ENCODE results near the gene ASAH2. TPM values are rescaled to one million over a fixed set of nuclear protein-coding genes. Genes with fewer than 3 reads are reported as not detected.
"Not testable (repeated sequence)": the region's sequence is repeated elsewhere in the genome, so short reads cannot be mapped to it uniquely, and the experiment has no call there.

The ASAH2 gene
- total RNA-seq, 4 donors from 2014 or later, result under 0.01 to 1.5 (median 0.66) TPM; not detected in 1

DNA sequence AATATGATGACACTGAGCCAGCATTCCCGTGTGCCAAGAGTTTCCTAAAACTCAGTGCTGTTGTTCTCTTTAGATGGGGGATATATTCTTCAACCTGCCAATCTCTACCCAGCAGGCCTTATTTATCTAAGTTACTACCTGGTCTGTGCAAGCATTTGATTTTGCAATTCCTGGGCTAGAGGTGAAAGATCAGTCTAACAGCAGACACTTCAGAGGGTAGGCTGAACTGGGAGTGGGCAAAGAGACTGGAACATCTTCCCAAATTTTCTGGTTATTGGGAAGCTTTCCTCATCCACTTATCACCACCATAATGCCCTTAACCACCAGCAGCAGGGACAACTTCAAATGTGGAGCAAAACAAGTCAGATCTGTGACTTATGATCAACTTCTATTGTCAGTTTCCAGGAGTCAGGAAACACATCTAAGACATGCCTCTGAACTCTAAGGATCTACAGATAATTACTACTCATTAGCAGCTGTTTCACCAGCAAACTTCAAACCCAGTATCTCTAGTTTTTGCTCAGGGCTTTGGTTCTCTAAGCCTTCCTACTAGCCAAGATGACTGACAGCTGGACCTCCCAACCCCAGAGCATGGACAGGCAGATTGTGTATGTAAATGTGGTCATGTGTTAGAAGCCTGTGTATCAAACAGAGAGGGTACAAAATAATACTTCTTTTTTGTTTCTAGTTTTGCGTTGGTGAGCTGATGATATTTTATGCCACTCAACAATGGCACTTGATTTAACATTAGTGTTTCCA is 1.0 kb downstream of the ASAH2 start:
- WGBS, 2 donors, result 77 to 86% methylated on average over 2 of the region's 2 CpGs
- Histone ChIP-seq H3K4me1 (no peaks in the 10 kb centered on the region), H3K27me3 (peaks cover 0 to 3% of the 10 kb centered on the region in 2 donors), H3K36me3 (no peaks in the 10 kb centered on the region), H3K9me3 (no peaks in the 10 kb centered on the region), H3K4me3 (no peak overlapping the region), H3K27ac (no peak overlapping the region)
- TF ChIP-seq CTCF (IDR thresholded peaks at IDR 0.05), result no peak
- TF ChIP-seq EP300 (IDR thresholded peaks at IDR 0.05), result no peak
- no peak for TF ChIP-seq POLR2A (IDR thresholded peaks at IDR 0.05)
- DNase-seq (ENCODE audit: low spot score in 2 of 2), result no peak

DNA sequence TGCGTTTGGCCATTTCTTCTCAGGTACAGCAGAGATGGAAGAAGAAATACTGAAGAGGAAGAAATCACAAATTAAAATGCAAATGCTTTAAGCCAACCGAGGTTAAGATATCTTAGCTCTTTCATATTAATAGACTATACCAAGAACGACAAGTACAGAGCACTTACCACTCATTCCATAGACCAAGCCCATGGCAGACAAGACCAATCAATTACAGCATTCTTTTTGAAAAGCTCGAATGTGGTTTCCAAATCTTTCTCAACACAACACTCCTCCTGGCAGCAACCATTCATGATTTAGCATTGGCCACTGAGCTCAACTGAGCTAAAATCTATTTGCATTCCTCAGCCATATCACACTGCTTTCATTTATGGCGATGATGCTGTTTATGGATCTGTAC is 2.7 kb downstream of the ASAH2 start:
- Histone ChIP-seq H3K9me3 (no peaks in the 10 kb centered on the region), H3K4me3 (no peak overlapping the region), H3K27ac (no peak overlapping the region), H3K36me3 (no peaks in the 10 kb centered on the region), H3K27me3 (peaks cover 0 to 3% of the 10 kb centered on the region in 2 donors), H3K4me1 (no peaks in the 10 kb centered on the region)
- WGBS, 2 donors, result 81 to 83% methylated on average over 5 of the region's 5 CpGs
- no peak for DNase-seq (ENCODE audit: low spot score in 2 of 2)
- TF ChIP-seq EP300 (IDR thresholded peaks at IDR 0.05), result no peak
- no peak for TF ChIP-seq POLR2A (IDR thresholded peaks at IDR 0.05)
- no peak for TF ChIP-seq CTCF (IDR thresholded peaks at IDR 0.05)

- no peak overlapping the region for H3K4me3 ChIP-seq
- TF ChIP-seq CTCF (IDR thresholded peaks at IDR 0.05), result no peak
- no peak for TF ChIP-seq EP300 (IDR thresholded peaks at IDR 0.05)
- TF ChIP-seq POLR2A (IDR thresholded peaks at IDR 0.05), result no peak
- no peaks in the 10 kb centered on the region for H3K36me3 ChIP-seq
- H3K4me1 ChIP-seq, result no peaks in the 10 kb centered on the region
- WGBS, 2 donors, result 27 to 47% methylated on average over 3 of the region's 3 CpGs
- no peak for DNase-seq (ENCODE audit: low spot score in 2 of 2)
- H3K9me3 ChIP-seq, result no peaks in the 10 kb centered on the region
- H3K27me3 ChIP-seq, result peaks cover 0 to 2% of the 10 kb centered on the region in 2 donors
- no peak overlapping the region for H3K27ac ChIP-seq
These were observed 3.3 kb downstream of the ASAH2 start for GRCh38 chr10:50248062-50248461.

DNA sequence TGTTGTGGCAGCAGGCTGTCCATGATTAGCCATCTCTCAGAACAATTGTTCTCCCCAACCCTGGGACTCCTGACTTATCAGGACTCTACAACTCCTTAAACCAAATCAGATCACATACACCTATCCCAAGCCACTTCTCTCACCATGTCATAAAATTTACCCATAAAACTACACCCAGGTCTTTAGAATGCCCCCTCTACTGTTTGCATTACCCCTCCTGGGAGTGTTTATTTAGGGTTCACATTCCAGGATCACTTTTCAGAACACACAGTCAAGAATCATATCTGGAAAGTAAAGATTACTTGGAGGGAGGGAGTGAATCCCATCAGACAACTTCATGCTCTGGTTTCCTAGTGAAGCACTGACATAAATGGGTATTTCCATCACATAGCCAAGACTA is 7.1 kb downstream of the ASAH2 start:
- TF ChIP-seq POLR2A (IDR thresholded peaks at IDR 0.05) (no peak), CTCF (IDR thresholded peaks at IDR 0.05) (no peak), EP300 (IDR thresholded peaks at IDR 0.05) (no peak)
- Histone ChIP-seq H3K4me1 (no peaks in the 10 kb centered on the region), H3K9me3 (peaks cover 0 to 3% (median 0%) of the 10 kb centered on the region in 4 donors), H3K36me3 (no peaks in the 10 kb centered on the region), H3K27me3 (no peaks in the 10 kb centered on the region), H3K27ac (no peak overlapping the region), H3K4me3 (no peak overlapping the region)
- no peak for DNase-seq (ENCODE audit: low spot score in 2 of 2)

DNA sequence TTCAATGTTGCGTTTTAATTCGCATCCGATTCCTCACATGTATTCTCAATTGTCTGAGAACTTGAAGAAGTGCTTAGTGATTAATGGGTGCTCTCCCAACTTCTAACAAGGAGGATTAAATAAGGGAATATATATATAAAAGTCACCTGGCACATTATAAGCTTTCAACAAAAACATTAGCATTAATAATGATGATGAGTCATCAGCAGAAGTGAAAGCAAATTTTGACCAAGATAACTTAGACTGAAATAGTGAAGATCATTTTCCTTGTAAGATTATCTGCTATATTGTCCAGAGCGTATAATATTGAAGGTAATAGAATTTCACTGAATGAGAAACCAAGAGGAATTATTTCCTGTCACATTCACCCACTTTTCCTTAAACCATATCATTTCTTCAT is 8.5 kb downstream of the ASAH2 start:
- no peaks in the 10 kb centered on the region for H3K36me3 ChIP-seq
- no peak for DNase-seq (ENCODE audit: low spot score in 2 of 2)
- no peak for TF ChIP-seq EP300 (IDR thresholded peaks at IDR 0.05)
- H3K4me1 ChIP-seq, result no peaks in the 10 kb centered on the region
- H3K27me3 ChIP-seq, result no peaks in the 10 kb centered on the region
- no peak overlapping the region for H3K27ac ChIP-seq
- WGBS, 2 donors, result 96 to 97% methylated on average over 4 of the region's 4 CpGs
- peaks cover 0 to 3% (median 0%) of the 10 kb centered on the region in 4 donors for H3K9me3 ChIP-seq
- no peak overlapping the region for H3K4me3 ChIP-seq

GRCh38 chr10:50241478-50241877 is 9.8 kb downstream of the ASAH2 start:
- not testable (repeated sequence) for H3K27me3 ChIP-seq; H3K4me3 ChIP-seq; H3K4me1 ChIP-seq; H3K27ac ChIP-seq; H3K36me3 ChIP-seq; H3K9me3 ChIP-seq; DNase-seq (ENCODE audit: low spot score in 2 of 2)
- WGBS, 2 donors, result 97 to 100% methylated on average over 1 of the region's 1 CpG
